Measurements from ENCODE around the gene STAT3.
"Not testable (repeated sequence)": the region's sequence is repeated elsewhere in the genome, so short reads cannot be mapped to it uniquely, and the experiment has no call there.

STAT3 gene

GRCh38 chr17:42348104-42348503 lies 40.1 kb downstream of the STAT3 start:
- DNase-seq (ENCODE audit: low read depth), result no peak

GRCh38 chr17:42347606-42348005 lies 40.6 kb downstream of the STAT3 start:
- DNase-seq (ENCODE audit: low read depth), result no peak

- DNase-seq (ENCODE audit: low read depth), result peak; percentile 70
Observed at GRCh38 chr17:42347198-42347597, 41.0 kb downstream of the STAT3 start.

GRCh38 chr17:42346481-42346880 lies 41.8 kb downstream of the STAT3 start:
- DNase-seq (ENCODE audit: low read depth), result no peak

GRCh38 chr17:42345396-42346073 lies 42.7 kb downstream of the STAT3 start:
- DNase-seq (ENCODE audit: low read depth), result no peak

GRCh38 chr17:42342242-42343008 lies 45.8 kb downstream of the STAT3 start:
- DNase-seq (ENCODE audit: low read depth), result no peak

GRCh38 chr17:42341568-42341967 lies 46.7 kb downstream of the STAT3 start:
- no peak for DNase-seq (ENCODE audit: low read depth)

- DNase-seq (ENCODE audit: low read depth), result no peak
Observed at GRCh38 chr17:42340691-42341127, 47.5 kb downstream of the STAT3 start.

GRCh38 chr17:42339221-42339620 lies 49.0 kb downstream of the STAT3 start:
- DNase-seq (ENCODE audit: low read depth), result no peak

- no peak for DNase-seq (ENCODE audit: low read depth)
Observed at GRCh38 chr17:42338427-42338985, 49.7 kb downstream of the STAT3 start.

GRCh38 chr17:42337442-42337841 lies 50.8 kb downstream of the STAT3 start:
- DNase-seq (ENCODE audit: low read depth), result no peak

- no peak for DNase-seq (ENCODE audit: low read depth)
Observed at GRCh38 chr17:42334677-42335076, 53.6 kb downstream of the STAT3 start.

GRCh38 chr17:42333053-42333452 lies 55.2 kb downstream of the STAT3 start:
- no peak for DNase-seq (ENCODE audit: low read depth)

- DNase-seq (ENCODE audit: low read depth), result peak; percentile 53
Observed at GRCh38 chr17:42329025-42329976, 58.9 kb downstream of the STAT3 start.

GRCh38 chr17:42325026-42325425 lies 63.2 kb downstream of the STAT3 start:
- DNase-seq (ENCODE audit: low read depth), result peak; percentile 73

GRCh38 chr17:42323268-42323773 lies 64.9 kb downstream of the STAT3 start:
- no peak for DNase-seq (ENCODE audit: low read depth)

GRCh38 chr17:42322382-42323267 lies 65.6 kb downstream of the STAT3 start:
- DNase-seq (ENCODE audit: low read depth), result peak; percentile 76

- DNase-seq (ENCODE audit: low read depth), result no peak
Observed at GRCh38 chr17:42321555-42321954, 66.7 kb downstream of the STAT3 start.

- not testable (repeated sequence) for DNase-seq (ENCODE audit: low read depth)
Observed at GRCh38 chr17:42317967-42318366, 70.3 kb downstream of the STAT3 start.

- DNase-seq (ENCODE audit: low read depth), result no peak
Observed at GRCh38 chr17:42317266-42317845, 70.9 kb downstream of the STAT3 start.

All from HS-5 (cell line).